ENCODE measurements around the gene REV1. TPM values are rescaled to one million over a fixed set of nuclear protein-coding genes. Genes with fewer than 3 reads are reported as not detected.
A peak's percentile ranks its signal among the peaks of the same experiment; 100 is the strongest.

Gene REV1
- total and polyA plus RNA-seq, 2 of the 8 experiments (the other 6 are each of a cell fraction or from before 2014, with no cell fraction given) = 16.6 to 34.3 TPM

DNA sequence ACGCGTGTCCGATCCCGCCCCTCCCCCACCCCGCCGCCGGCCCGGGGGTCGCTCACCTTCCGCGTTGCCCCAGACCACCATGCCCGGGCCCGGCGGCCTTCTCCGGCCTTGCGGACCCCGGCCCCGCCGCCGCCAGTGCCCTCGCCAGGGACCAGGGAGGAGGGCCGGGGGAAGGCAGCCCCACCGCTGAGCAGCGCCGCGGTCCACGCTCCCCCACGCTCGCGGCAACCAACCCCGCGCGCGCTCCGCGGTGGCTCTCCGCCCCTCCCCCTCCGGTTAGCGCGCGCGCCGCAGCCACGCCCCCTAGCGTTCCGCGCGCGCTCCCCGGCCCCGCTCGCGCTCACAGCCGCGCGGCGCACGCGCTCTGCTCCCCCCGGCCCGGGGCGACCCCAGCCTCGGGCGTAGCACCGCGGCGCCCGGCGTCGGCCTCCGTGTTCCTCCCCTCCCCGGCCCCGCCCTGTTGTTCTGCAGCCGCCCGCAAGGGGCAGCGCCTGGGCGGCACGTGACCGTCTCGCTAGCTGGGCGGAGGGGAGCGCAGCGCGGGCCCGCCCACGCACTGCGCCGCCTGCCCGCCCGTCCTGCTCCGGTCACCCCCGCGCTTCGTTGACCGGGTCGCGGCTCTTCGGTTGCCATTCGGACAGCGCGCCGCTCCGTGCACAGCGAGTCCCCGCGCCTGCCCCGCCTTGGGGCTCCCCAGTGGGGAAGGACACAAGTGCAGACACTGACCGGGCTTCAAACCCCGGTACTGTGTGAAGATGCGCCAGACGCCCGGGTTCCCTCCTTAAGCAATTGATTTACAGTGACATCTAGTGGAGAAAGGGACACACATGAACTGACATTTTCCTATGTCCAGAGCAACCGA, at the start of gene REV1 (continued):
- TF ChIP-seq, protein P1, sequence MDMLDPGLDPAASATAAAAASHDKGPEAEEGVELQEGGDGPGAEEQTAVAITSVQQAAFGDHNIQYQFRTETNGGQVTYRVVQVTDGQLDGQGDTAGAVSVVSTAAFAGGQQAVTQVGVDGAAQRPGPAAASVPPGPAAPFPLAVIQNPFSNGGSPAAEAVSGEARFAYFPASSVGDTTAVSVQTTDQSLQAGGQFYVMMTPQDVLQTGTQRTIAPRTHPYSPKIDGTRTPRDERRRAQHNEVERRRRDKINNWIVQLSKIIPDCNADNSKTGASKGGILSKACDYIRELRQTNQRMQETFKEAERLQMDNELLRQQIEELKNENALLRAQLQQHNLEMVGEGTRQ (IDR thresholded peaks at IDR 0.05; ENCODE audit: low read length) = peak; percentile 94
- TF ChIP-seq KDM1A (IDR thresholded peaks at IDR 0.05; ENCODE audit: borderline replicate concordance, low read length) (no peak), RAD21 (IDR thresholded peaks at IDR 0.05 in 1 of 2, conservative IDR thresholded peaks at IDR 0.05 in 1 of 2; ENCODE audit: low read depth in 2 of 2, low read length in 2 of 2) (peak; percentile 69 to 74), EP300 (IDR thresholded peaks at IDR 0.05; ENCODE audit: borderline replicate concordance in 1 of 2, low read depth in 2 of 2, low read length in 2 of 2) (0 out of 3 replicates have a peak, but pooled peaks of 1 of the 2 experiments have one; percentile 34), SP2 (IDR thresholded peaks at IDR 0.05; ENCODE audit: low read length) (no peak), POLR2A (IDR thresholded peaks at IDR 0.05; ENCODE audit: control extremely low read depth in 1 of 2, low read depth in 2 of 2, low read length in 2 of 2) (peak in 1 of 2 experiments; percentile 77; a peak in 2 of 3 replicates), HDAC2 (IDR thresholded peaks at IDR 0.05; ENCODE audit: borderline replicate concordance in 1 of 2, low read depth in 2 of 2, low read length in 2 of 2) (peak in 1 of 2 experiments; percentile 56; a peak in 1 of 4 replicates), EGR1 (IDR thresholded peaks at IDR 0.05; ENCODE audit: borderline replicate concordance, low read depth, low read length) (peak; percentile 100), PHF8 (conservative IDR thresholded peaks at IDR 0.05; ENCODE audit: low read depth, low read length) (peak; percentile 72; the same call in 1 of the 2 replicates), POU5F1 (IDR thresholded peaks at IDR 0.05; ENCODE audit: low read depth, low read length) (no peak), CTBP2 (IDR thresholded peaks at IDR 0.05; ENCODE audit: borderline replicate concordance, insufficient read depth, insufficient read length, low read length) (peak; percentile 56), HDAC6 (IDR thresholded peaks at IDR 0.05; ENCODE audit: low read depth, low read length) (no peak), TCF12 (IDR thresholded peaks at IDR 0.05; ENCODE audit: low read depth, low read length) (no peak), GTF2F1 (IDR thresholded peaks at IDR 0.05; ENCODE audit: borderline replicate concordance, low read depth, low read length) (no peak; the same call in 1 of the 2 replicates), JUND (IDR thresholded peaks at IDR 0.05; ENCODE audit: low read length) (no peak), NRF1 (IDR thresholded peaks at IDR 0.05; ENCODE audit: low read depth, low read length) (0 out of 2 replicates have a peak, but pooled peaks have one; percentile 17)
- TF ChIP-seq, protein P2, sequence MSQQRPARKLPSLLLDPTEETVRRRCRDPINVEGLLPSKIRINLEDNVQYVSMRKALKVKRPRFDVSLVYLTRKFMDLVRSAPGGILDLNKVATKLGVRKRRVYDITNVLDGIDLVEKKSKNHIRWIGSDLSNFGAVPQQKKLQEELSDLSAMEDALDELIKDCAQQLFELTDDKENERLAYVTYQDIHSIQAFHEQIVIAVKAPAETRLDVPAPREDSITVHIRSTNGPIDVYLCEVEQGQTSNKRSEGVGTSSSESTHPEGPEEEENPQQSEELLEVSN (IDR thresholded peaks at IDR 0.05) = peak; percentile 67

All from H1 (cell line).